Measurements from ENCODE around the gene PDZRN4. TPM values are rescaled to one million over a fixed set of nuclear protein-coding genes. Genes with fewer than 3 reads are reported as not detected.

PDZRN4 gene
- total and polyA plus RNA-seq, 2 donors (not counting 3 experiments of a cell fraction or from before 2014, with no cell fraction given) = not detected

GRCh38 chr12:41563051-41563450, 374.9 kb downstream of the PDZRN4 start:
- no peak overlapping the region for H3K27ac ChIP-seq (ENCODE audit: insufficient read depth, low read depth, low read length)
- no peaks in the 10 kb centered on the region for H3K36me3 ChIP-seq (ENCODE audit: control insufficient read depth in 2 of 2, extremely low read depth in 1 of 2, insufficient read depth in 2 of 2, low read length in 2 of 2)
- DNase-seq (ENCODE audit: low read depth, low spot score) (no peak), FAIRE-seq (no peak)
- no peaks in the 10 kb centered on the region for H3K79me2 ChIP-seq (ENCODE audit: control insufficient read depth, insufficient read depth, low read length)
- no peak overlapping the region for H3K9ac ChIP-seq (replicated peaks; ENCODE audit: extremely low read depth, insufficient read depth, low read length)
- no peaks in the 10 kb centered on the region for H3K4me1 ChIP-seq (ENCODE audit: control insufficient read depth, extremely low read depth, insufficient read depth, low read length)
- no peaks in the 10 kb centered on the region for H4K20me1 ChIP-seq (replicated peaks; ENCODE audit: control insufficient read depth, extremely low read depth, insufficient read depth, low read length)
- intact Hi-C loops (cut with micrococcal nuclease) = no loop called here
- H3K4me3 ChIP-seq (replicated peaks in 1 of 3; ENCODE audit: insufficient read depth in 1 of 3, low read depth in 1 of 3, low read length in 3 of 3) = no peak overlapping the region
- H3K9me3 ChIP-seq (replicated peaks; ENCODE audit: control insufficient read depth, insufficient read depth, low read length) = no peaks in the 10 kb centered on the region
- dilution Hi-C loops (cut with MboI; ENCODE audit: extremely low pct_ligation_motif_present, low sequenced_read_pairs) = no loop called here
- H2AFZ ChIP-seq (ENCODE audit: low read depth, low read length) = no peak overlapping the region
- POLR2A ChIA-PET = no interaction called here
- H3K9me1 ChIP-seq (replicated peaks; ENCODE audit: control insufficient read depth, extremely low read depth, insufficient read depth, low read length) = peaks cover 3% of the 10 kb centered on the region
- no TSS peak for BruUV-seq (replicated peaks)
- H3K4me2 ChIP-seq (ENCODE audit: insufficient read depth, low read length) = no peak overlapping the region
- no peak for TF ChIP-seq FOS (IDR thresholded peaks at IDR 0.05; ENCODE audit: borderline replicate concordance, insufficient read depth, low read length)
- no peak for TF ChIP-seq MAX (IDR thresholded peaks at IDR 0.05; ENCODE audit: insufficient read depth, insufficient read length)
- TF ChIP-seq, protein P1, sequence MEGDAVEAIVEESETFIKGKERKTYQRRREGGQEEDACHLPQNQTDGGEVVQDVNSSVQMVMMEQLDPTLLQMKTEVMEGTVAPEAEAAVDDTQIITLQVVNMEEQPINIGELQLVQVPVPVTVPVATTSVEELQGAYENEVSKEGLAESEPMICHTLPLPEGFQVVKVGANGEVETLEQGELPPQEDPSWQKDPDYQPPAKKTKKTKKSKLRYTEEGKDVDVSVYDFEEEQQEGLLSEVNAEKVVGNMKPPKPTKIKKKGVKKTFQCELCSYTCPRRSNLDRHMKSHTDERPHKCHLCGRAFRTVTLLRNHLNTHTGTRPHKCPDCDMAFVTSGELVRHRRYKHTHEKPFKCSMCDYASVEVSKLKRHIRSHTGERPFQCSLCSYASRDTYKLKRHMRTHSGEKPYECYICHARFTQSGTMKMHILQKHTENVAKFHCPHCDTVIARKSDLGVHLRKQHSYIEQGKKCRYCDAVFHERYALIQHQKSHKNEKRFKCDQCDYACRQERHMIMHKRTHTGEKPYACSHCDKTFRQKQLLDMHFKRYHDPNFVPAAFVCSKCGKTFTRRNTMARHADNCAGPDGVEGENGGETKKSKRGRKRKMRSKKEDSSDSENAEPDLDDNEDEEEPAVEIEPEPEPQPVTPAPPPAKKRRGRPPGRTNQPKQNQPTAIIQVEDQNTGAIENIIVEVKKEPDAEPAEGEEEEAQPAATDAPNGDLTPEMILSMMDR (IDR thresholded peaks at IDR 0.05; ENCODE audit: extremely low read depth in 1 of 2, insufficient read depth in 1 of 2, low read depth in 1 of 2, low read length in 2 of 2) = no peak
- TF ChIP-seq GATA2 (IDR thresholded peaks at IDR 0.05; ENCODE audit: insufficient read depth, insufficient read length, low read depth, low read length) = no peak
- no peak for TF ChIP-seq MYC (IDR thresholded peaks at IDR 0.05; ENCODE audit: low read depth, low read length)
- TF ChIP-seq JUN (IDR thresholded peaks at IDR 0.05; ENCODE audit: borderline replicate concordance, insufficient read depth, insufficient read length, low read depth) = no peak
- no peak for TF ChIP-seq POLR2A (IDR thresholded peaks at IDR 0.05; ENCODE audit: low read depth, low read length)
- no peak for TF ChIP-seq EZH2 (IDR thresholded peaks at IDR 0.05; ENCODE audit: borderline replicate concordance, low read depth, low read length, severe bottlenecking)
- TF ChIP-seq POLR2AphosphoS5 (IDR thresholded peaks at IDR 0.05; ENCODE audit: insufficient read depth, low read depth, low read length) = no peak
- CTCF ChIA-PET = no interaction called here
- no peaks in the 10 kb centered on the region for H3K27me3 ChIP-seq (ENCODE audit: control insufficient read depth in 2 of 2, insufficient read depth in 2 of 2, low read length in 2 of 2)
